ENCODE results near the gene ZBTB20.

The ZBTB20 gene

DNA sequence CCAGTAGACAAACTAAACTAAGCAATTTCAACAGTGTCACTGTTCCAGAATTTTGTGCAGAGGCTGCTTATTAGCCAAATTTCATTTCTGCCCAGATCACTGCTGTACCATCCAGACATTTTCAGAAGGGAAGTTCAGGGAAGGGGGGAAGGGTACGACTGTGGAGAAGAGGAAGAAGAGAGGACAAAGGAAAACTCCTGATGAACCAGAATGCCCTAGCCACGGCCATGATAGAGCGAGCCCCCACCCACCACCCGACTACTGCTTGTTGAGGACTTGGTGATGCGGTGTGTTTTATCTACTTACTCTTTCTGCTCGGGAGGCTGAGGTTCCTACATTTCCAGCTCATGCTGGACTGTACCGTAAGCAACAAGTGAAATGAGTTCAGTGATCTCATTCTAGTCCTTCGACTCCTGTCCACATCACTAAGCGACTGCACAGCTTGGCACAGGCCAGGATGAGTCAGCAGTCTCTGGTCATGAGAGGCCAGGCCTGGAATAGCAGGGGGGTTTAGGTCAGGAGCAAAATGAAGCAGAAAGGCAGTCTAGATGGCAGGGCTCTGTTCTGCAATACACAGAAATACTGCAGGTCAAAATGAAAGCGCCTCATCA, 522.4 kb downstream of the ZBTB20 start:
- no peak overlapping the region for H3K4me3 ChIP-seq (ENCODE audit: low read length)
- H3K27ac ChIP-seq (ENCODE audit: low read depth, low read length), result no peak overlapping the region
- H3F3A ChIP-seq (ENCODE audit: control insufficient read depth, insufficient read depth), result no peaks in the 10 kb centered on the region
- H3K27me3 ChIP-seq (ENCODE audit: control insufficient read depth, low read length), result no peaks in the 10 kb centered on the region
- no peaks in the 10 kb centered on the region for H3K79me2 ChIP-seq (ENCODE audit: control insufficient read depth, low read length)
- H3K4me2 ChIP-seq (ENCODE audit: low read length), result no peak overlapping the region
- no peaks in the 10 kb centered on the region for H3K9me2 ChIP-seq (replicated peaks; ENCODE audit: control insufficient read depth, low read length)
- no peaks in the 10 kb centered on the region for H3K9me3 ChIP-seq (ENCODE audit: control insufficient read depth, insufficient read depth, low read length)
- H3K4me1 ChIP-seq (ENCODE audit: control insufficient read depth, low read length), result peaks cover 11% of the 10 kb centered on the region
- no peaks in the 10 kb centered on the region for H4K20me1 ChIP-seq (ENCODE audit: control insufficient read depth, insufficient read depth, low read depth, low read length)
- TF ChIP-seq EZH2phosphoT487 (IDR thresholded peaks at IDR 0.05; ENCODE audit: borderline replicate concordance, low read length), result no peak
- TF ChIP-seq, protein P1, sequence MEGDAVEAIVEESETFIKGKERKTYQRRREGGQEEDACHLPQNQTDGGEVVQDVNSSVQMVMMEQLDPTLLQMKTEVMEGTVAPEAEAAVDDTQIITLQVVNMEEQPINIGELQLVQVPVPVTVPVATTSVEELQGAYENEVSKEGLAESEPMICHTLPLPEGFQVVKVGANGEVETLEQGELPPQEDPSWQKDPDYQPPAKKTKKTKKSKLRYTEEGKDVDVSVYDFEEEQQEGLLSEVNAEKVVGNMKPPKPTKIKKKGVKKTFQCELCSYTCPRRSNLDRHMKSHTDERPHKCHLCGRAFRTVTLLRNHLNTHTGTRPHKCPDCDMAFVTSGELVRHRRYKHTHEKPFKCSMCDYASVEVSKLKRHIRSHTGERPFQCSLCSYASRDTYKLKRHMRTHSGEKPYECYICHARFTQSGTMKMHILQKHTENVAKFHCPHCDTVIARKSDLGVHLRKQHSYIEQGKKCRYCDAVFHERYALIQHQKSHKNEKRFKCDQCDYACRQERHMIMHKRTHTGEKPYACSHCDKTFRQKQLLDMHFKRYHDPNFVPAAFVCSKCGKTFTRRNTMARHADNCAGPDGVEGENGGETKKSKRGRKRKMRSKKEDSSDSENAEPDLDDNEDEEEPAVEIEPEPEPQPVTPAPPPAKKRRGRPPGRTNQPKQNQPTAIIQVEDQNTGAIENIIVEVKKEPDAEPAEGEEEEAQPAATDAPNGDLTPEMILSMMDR (IDR thresholded peaks at IDR 0.05; ENCODE audit: low read depth, low read length, poor library complexity, severe bottlenecking), result no peak
- no peaks in the 10 kb centered on the region for H3K36me3 ChIP-seq (ENCODE audit: control insufficient read depth, low read length)

DNA sequence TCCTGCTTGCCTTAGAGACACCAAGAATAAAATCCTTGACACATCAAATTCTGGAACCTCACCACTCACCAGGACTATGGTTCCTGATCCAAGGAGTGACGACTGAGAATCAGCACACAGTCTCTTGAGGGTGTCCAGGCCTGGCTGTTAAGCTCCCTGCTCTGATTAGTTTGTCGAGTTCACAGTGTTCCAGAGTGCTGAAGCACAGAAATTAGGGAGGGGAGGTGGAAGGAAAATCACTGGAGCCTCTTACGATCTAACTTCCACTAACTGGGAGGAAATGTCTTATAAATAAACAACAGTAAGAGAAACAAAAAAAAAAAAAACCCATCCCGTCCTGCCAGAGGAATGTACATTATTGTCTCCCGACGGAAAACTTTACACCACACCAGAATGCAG, 523.0 kb downstream of the ZBTB20 start:
- no peak overlapping the region for H3K27ac ChIP-seq (ENCODE audit: low read depth, low read length)

DNA sequence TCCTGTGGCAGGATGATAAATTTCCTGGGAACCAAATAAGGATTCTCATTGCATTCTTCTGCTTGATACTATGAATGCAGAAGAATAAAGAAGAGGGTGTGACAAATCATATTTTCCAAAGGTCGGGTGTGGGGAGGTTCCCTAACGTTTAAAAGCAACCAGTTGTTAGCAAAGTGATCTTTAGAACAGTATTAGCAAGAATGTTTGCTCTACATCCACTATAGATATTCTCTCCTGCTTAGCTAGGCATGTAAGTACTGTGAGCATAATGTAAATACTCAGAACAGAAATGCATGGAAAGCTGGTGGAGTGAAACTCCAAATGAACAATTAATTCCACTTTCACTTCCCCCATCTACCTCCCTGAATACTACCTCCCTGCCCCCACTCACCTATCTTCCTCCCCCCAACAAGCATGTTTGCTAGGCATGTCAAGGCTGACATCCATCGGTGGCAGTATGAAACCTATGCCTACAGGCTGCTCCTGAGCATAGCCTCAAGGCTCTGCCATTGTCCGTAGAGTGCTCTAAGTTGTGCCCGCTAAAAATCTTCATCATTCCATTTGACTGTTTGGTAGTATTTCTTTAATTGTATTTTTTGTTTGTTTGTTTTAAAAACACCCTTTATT, 523.6 kb downstream of the ZBTB20 start:
- no peaks in the 10 kb centered on the region for H4K20me1 ChIP-seq (ENCODE audit: control insufficient read depth, insufficient read depth, low read depth, low read length)
- H3K36me3 ChIP-seq (ENCODE audit: control insufficient read depth, low read length), result no peaks in the 10 kb centered on the region
- H3K4me2 ChIP-seq (ENCODE audit: low read length), result peak overlapping the region; percentile 9; the same call in 1 of the 2 replicates
- H3K4me1 ChIP-seq (ENCODE audit: control insufficient read depth, low read length), result peaks cover 11% of the 10 kb centered on the region
- H3K9me3 ChIP-seq (ENCODE audit: control insufficient read depth, insufficient read depth, low read length), result no peaks in the 10 kb centered on the region
- H3K27ac ChIP-seq (ENCODE audit: low read depth, low read length), result no peak overlapping the region
- H3K27me3 ChIP-seq (ENCODE audit: control insufficient read depth, low read length), result no peaks in the 10 kb centered on the region
- no peak overlapping the region for H3K4me3 ChIP-seq (ENCODE audit: low read length)
- H3K79me2 ChIP-seq (ENCODE audit: control insufficient read depth, low read length), result no peaks in the 10 kb centered on the region
- no peaks in the 10 kb centered on the region for H3F3A ChIP-seq (ENCODE audit: control insufficient read depth, insufficient read depth)
- H3K9me2 ChIP-seq (replicated peaks; ENCODE audit: control insufficient read depth, low read length), result no peaks in the 10 kb centered on the region
- TF ChIP-seq, protein P1 (IDR thresholded peaks at IDR 0.05; ENCODE audit: low read depth, low read length, poor library complexity, severe bottlenecking), result no peak

More for the DNA sequence above, 523.0 kb downstream of the ZBTB20 start:
- H4K20me1 ChIP-seq (ENCODE audit: control insufficient read depth, insufficient read depth, low read depth, low read length), result no peaks in the 10 kb centered on the region
- H3F3A ChIP-seq (ENCODE audit: control insufficient read depth, insufficient read depth), result no peaks in the 10 kb centered on the region
- no peak overlapping the region for H3K4me3 ChIP-seq (ENCODE audit: low read length)
- no peak overlapping the region for H3K4me2 ChIP-seq (ENCODE audit: low read length)
- H3K4me1 ChIP-seq (ENCODE audit: control insufficient read depth, low read length), result peaks cover 11% of the 10 kb centered on the region
- no peaks in the 10 kb centered on the region for H3K9me3 ChIP-seq (ENCODE audit: control insufficient read depth, insufficient read depth, low read length)
- TF ChIP-seq EZH2phosphoT487 (IDR thresholded peaks at IDR 0.05; ENCODE audit: borderline replicate concordance, low read length), result no peak
- TF ChIP-seq, protein P1 (IDR thresholded peaks at IDR 0.05; ENCODE audit: low read depth, low read length, poor library complexity, severe bottlenecking), result no peak
- H3K36me3 ChIP-seq (ENCODE audit: control insufficient read depth, low read length), result no peaks in the 10 kb centered on the region
- H3K9me2 ChIP-seq (replicated peaks; ENCODE audit: control insufficient read depth, low read length), result no peaks in the 10 kb centered on the region
- H3K27me3 ChIP-seq (ENCODE audit: control insufficient read depth, low read length), result no peaks in the 10 kb centered on the region
- no peaks in the 10 kb centered on the region for H3K79me2 ChIP-seq (ENCODE audit: control insufficient read depth, low read length)
